Measurements from ENCODE around the gene PNO1. TPM values are rescaled to one million over a fixed set of nuclear protein-coding genes. Genes with fewer than 3 reads are reported as not detected.

Gene PNO1
- total and polyA plus RNA-seq, 10 of the 15 experiments (the other 5 are each of a cell fraction or from before 2014, with no cell fraction given) = 9.7 to 60.2 (median 30.3) TPM

- TF ChIP-seq MYC (IDR thresholded peaks at IDR 0.05; ENCODE audit: insufficient read depth, insufficient read length, insufficient replicate concordance, low read length, severe bottlenecking) (no peak), SREBF2 (IDR thresholded peaks at IDR 0.05; ENCODE audit: low read length) (no peak), DPF2 (IDR thresholded peaks at IDR 0.05) (peak; percentile 76; the same call in 1 of the 2 replicates), FOXK2 (IDR thresholded peaks at IDR 0.05) (no peak), ZZZ3 (IDR thresholded peaks at IDR 0.05; ENCODE audit: control insufficient read depth, insufficient read length, low read depth) (no peak), RELB (IDR thresholded peaks at IDR 0.05; ENCODE audit: low read depth) (peak; percentile 64; the same call in 1 of the 2 replicates), CHD1 (IDR thresholded peaks at IDR 0.05; ENCODE audit: low read depth, low read length) (no peak), HCFC1 (IDR thresholded peaks at IDR 0.05; ENCODE audit: low read length) (no peak), USF2 (IDR thresholded peaks at IDR 0.05; ENCODE audit: borderline replicate concordance, low read depth, low read length) (no peak), ZBED1 (IDR thresholded peaks at IDR 0.05; ENCODE audit: borderline replicate concordance) (no peak), POLR2A (IDR thresholded peaks at IDR 0.05; ENCODE audit: low read depth, low read length) (no peak), POLR2AphosphoS2 (IDR thresholded peaks at IDR 0.05; ENCODE audit: low read depth, low read length) (no peak), IRF3 (IDR thresholded peaks at IDR 0.05) (no peak), PKNOX1 (IDR thresholded peaks at IDR 0.05) (peak; percentile 32; the same call in 1 of the 2 replicates), NRF1 (conservative IDR thresholded peaks at IDR 0.05; ENCODE audit: low read depth, low read length) (no peak), MYB (IDR thresholded peaks at IDR 0.05; ENCODE audit: borderline replicate concordance, low read depth, low read length) (peak; percentile 93), CHD2 (IDR thresholded peaks at IDR 0.05; ENCODE audit: borderline replicate concordance, low read depth, low read length) (no peak; the same call in 1 of the 2 replicates), CEBPB (IDR thresholded peaks at IDR 0.05; ENCODE audit: borderline replicate concordance in 1 of 2, low read depth in 2 of 2, low read length in 2 of 2) (peak in 1 of 2 experiments; percentile 60; a peak in 1 of 4 replicates), YY1 (IDR thresholded peaks at IDR 0.05; ENCODE audit: low read depth, low read length) (no peak), IRF5 (IDR thresholded peaks at IDR 0.05; ENCODE audit: borderline replicate concordance) (no peak), HDAC2 (IDR thresholded peaks at IDR 0.05) (no peak), FOS (IDR thresholded peaks at IDR 0.05; ENCODE audit: borderline replicate concordance, extremely low read depth, insufficient read length) (no peak), ZSCAN29 (IDR thresholded peaks at IDR 0.05) (no peak), SP1 (IDR thresholded peaks at IDR 0.05; ENCODE audit: low read depth, low read length) (no peak), E2F4 (IDR thresholded peaks at IDR 0.05; ENCODE audit: low read depth, low read length) (no peak), MAX (IDR thresholded peaks at IDR 0.05; ENCODE audit: low read depth, low read length) (no peak)
Observed at GRCh38 chr2:68203587-68203986, 45.9 kb downstream of the PNO1 start (continued).

Measured in GM12878 (cell line).